Activated CD8-positive, alpha-beta T cell treated with anti-CD3 and anti-CD28 coated beads for 36 hours (primary cell): ENCODE results near the gene MEGF11. TPM values are rescaled to one million over a fixed set of nuclear protein-coding genes. Genes with fewer than 3 reads are reported as not detected.
A peak's percentile ranks its signal among the peaks of the same experiment; 100 is the strongest.

Experiments
- ATAC-seq: fragments of 200-7000 bp; cut with Tn5 transposase; one replicate; pipeline ENCODE4 v1.10.0; 2021; ENCODE audit warnings: mild to moderate bottlenecking, moderate library complexity
- CTCF ChIA-PET: fragments of 350-600 bp; sonication (Branson Sonifier 250); formaldehyde crosslinking; loops from one replicate; lab custom pipeline; 2021; ENCODE audit warnings: antibody characterized with exemption; lab: Charles Lee
- POLR2A ChIA-PET: fragments of 350-600 bp; sonication (Branson Sonifier 250); formaldehyde crosslinking; loops from one replicate; lab custom pipeline; 2021; ENCODE audit warnings: antibody characterized with exemption; lab: Charles Lee
- DNase-seq: peaks from one replicate; pipeline ENCODE4 v3.0.0-alpha.2; 2020
- H3K27ac Mint-ChIP-seq: one replicate; pipeline ENCODE4 v1.8.0; 2021; ENCODE audit warnings: mild to moderate bottlenecking, mixed read lengths
- H3K27me3 Mint-ChIP-seq: one replicate; pipeline ENCODE4 v1.8.0; 2021; ENCODE audit warnings: mixed read lengths
- H3K36me3 Mint-ChIP-seq: one replicate; pipeline ENCODE4 v1.8.0; 2021; ENCODE audit warnings: low read depth, mixed read lengths
- H3K4me1 Mint-ChIP-seq: one replicate; pipeline ENCODE4 v1.8.0; 2021; ENCODE audit warnings: low read depth, mixed read lengths
- H3K4me3 Mint-ChIP-seq: one replicate; pipeline ENCODE4 v1.8.0; 2021; ENCODE audit warnings: mild to moderate bottlenecking, moderate library complexity, mixed read lengths
- H3K9me3 Mint-ChIP-seq: one replicate; pipeline ENCODE4 v1.8.0; 2021; ENCODE audit warnings: mixed read lengths
- CTCF ChIP-seq: fragments of 200-600 bp; IDR thresholded peaks from one replicate; pipeline ENCODE4 v1.8.0; 2022; ENCODE audit warnings: antibody characterized with exemption, mild to moderate bottlenecking
- intact Hi-C: fragments of 100-400 bp; cut with micrococcal nuclease; formaldehyde crosslinking; loops from one replicate; pipeline ENCODE4 v1.10.0; 2022
- total RNA-seq, 2 experiments: library from RNA; stranded (reverse); gene quantifications; one replicate each; pipeline ENCODE4 v1.2.3, GENCODE V29; 2021

The MEGF11 gene
- total RNA-seq, 2 experiments from 2014 or later: not detected

- Mint-ChIP-seq H3K27ac (no peak overlapping the region), H3K27me3 (peaks cover 3% of the 10 kb centered on the region), H3K36me3 (no peaks in the 10 kb centered on the region), H3K4me1 (no peaks in the 10 kb centered on the region), H3K9me3 (no peaks in the 10 kb centered on the region), H3K4me3 (no peak overlapping the region)
- intact Hi-C loops: no loop called here
- POLR2A ChIA-PET: no interaction called here
- TF ChIP-seq CTCF: no peak
- CTCF ChIA-PET: no interaction called here
- no peak for ATAC-seq
- no peak for DNase-seq
Measured at GRCh38 chr15:66225656-66226274, 27.8 kb downstream of the MEGF11 start.

- Mint-ChIP-seq H3K4me1 (no peaks in the 10 kb centered on the region), H3K9me3 (no peaks in the 10 kb centered on the region), H3K36me3 (no peaks in the 10 kb centered on the region), H3K4me3 (no peak overlapping the region), H3K27me3 (peaks cover 5% of the 10 kb centered on the region), H3K27ac (no peak overlapping the region)
- intact Hi-C loops: no loop called here
- ATAC-seq: no peak
- DNase-seq: no peak
- POLR2A ChIA-PET: no interaction called here
- CTCF ChIA-PET: no interaction called here
- no peak for TF ChIP-seq CTCF
Measured at GRCh38 chr15:66224946-66225345, 28.6 kb downstream of the MEGF11 start.

- ChIA-PET CTCF (no interaction called here), POLR2A (no interaction called here)
- Mint-ChIP-seq H3K27ac (no peak overlapping the region), H3K4me3 (no peak overlapping the region), H3K9me3 (no peaks in the 10 kb centered on the region), H3K36me3 (no peaks in the 10 kb centered on the region), H3K4me1 (no peaks in the 10 kb centered on the region), H3K27me3 (peaks cover 5% of the 10 kb centered on the region)
- intact Hi-C loops: no loop called here
- DNase-seq: no peak
- no peak for TF ChIP-seq CTCF
- ATAC-seq: no peak
Measured at GRCh38 chr15:66222273-66223198, 31.0 kb downstream of the MEGF11 start.

GRCh38 chr15:66221126-66221525 is 32.4 kb downstream of the MEGF11 start:
- Mint-ChIP-seq H3K27me3 (peaks cover 5% of the 10 kb centered on the region), H3K4me3 (no peak overlapping the region), H3K4me1 (no peaks in the 10 kb centered on the region), H3K9me3 (no peaks in the 10 kb centered on the region), H3K36me3 (no peaks in the 10 kb centered on the region), H3K27ac (no peak overlapping the region)
- ATAC-seq: no peak
- no peak for DNase-seq
- ChIA-PET CTCF (no interaction called here), POLR2A (no interaction called here)
- intact Hi-C loops: no loop called here
- no peak for TF ChIP-seq CTCF

GRCh38 chr15:66220601-66221000 is 32.9 kb downstream of the MEGF11 start:
- DNase-seq: peak; percentile 12
- CTCF ChIA-PET: no interaction called here
- POLR2A ChIA-PET: no interaction called here
- intact Hi-C loops: no loop called here
- Mint-ChIP-seq H3K27ac (no peak overlapping the region), H3K9me3 (no peaks in the 10 kb centered on the region), H3K36me3 (no peaks in the 10 kb centered on the region), H3K27me3 (peaks cover 5% of the 10 kb centered on the region), H3K4me3 (no peak overlapping the region), H3K4me1 (no peaks in the 10 kb centered on the region)
- no peak for ATAC-seq
- no peak for TF ChIP-seq CTCF
